GM19467 (cell line): Measurements from ENCODE around the gene FALEC.
A peak's percentile ranks its signal among the peaks of the same experiment; 100 is the strongest.

Source experiments
- ATAC-seq: cut with Tn5 transposase; IDR thresholded peaks from one replicate; pipeline ENCODE4 v1.9.1; 2021; ENCODE audit warnings: mild to moderate bottlenecking, moderate library complexity; ENCODE audit not compliant: unreplicated experiment

FALEC gene

DNA sequence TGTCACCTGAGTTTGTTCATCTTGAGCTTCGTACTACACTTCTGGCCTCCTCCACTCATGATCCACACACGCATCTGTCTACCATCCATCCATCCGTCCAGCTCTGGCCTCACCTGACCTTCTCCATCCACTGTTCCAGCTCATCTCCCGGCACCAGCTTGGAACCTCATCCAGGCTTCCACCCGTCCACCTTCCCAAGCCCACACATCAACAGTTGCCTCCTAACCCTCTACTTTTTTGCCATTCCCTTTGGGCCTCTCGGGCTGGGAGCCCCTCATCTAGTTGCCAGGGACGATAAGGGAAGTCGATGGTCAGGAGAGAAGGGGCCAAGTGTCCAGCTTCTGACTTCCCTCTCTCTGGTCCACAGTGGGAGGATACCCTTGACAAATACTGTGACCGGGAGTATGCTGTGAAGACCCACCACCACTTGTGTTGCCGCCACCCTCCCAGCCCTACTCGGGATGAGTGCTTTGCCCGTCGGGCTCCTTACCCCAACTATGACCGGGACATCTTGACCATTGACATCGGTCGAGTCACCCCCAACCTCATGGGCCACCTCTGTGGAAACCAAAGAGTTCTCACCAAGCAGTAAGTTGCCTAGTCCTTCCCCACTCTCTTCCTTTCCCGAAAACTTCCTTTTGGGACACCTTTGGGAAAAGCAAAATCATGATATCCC lies 3.4 kb upstream of the FALEC start:
- no peak for ATAC-seq

DNA sequence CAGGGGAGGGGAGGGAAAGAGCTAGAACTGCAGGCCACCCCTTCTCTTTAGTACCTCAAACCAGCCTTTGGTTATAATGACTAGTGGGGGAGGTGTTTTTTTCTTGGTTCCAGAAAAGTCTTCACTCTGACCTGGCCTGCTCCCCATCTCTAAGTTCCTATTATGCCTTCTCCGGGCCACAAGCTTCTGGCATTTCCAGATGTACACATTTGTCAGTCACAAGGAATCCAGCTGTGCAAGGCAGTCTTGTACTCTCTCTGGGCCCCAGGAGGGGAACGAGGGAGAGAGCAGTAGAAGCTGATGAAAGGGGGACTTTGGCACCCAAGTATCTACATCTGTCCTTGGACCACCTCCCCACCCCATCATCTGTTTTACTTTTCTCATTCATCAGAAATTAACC lies 2.7 kb upstream of the FALEC start:
- ATAC-seq: no peak

DNA sequence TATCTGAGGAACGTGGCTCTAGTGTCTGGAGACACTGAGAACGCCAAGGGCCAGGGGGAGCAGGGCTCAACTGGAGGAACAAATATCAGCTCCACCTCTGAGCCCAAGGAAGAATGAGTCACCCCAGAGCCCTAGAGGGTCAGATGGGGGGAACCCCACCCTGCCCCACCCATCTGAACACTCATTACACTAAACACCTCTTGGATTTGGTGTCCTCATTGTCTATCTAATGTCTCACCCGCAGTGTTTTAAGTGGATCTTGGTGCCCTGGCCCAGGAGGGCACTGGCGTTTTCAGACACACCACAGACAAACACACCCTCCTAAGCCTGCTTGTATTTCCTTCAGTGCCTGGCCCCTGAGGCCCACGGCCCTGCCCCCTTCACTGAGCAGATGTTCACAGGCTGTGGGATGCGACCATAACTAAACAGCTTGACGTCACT lies 2.2 kb upstream of the FALEC start:
- no peak for ATAC-seq

DNA sequence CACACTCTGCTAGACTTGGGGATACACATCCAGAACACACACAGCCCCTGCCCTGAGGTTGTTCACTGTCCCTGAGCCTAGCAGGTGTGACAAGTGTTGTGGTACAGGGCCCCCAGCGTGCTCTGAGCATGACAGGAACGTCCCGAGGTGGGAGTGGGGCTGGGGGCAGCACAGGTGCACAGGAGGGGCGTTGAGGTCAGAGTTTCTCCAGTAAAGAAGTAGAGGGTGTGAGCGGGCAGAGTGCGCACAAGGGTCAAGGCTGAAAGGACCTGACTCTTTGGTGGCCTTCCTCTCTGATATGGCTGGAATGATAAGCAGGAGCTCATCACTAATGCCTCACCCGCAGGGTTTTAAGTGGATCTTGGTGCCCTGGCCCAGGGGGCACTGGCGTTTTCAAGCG lies 1.3 kb upstream of the FALEC start:
- no peak for ATAC-seq

DNA sequence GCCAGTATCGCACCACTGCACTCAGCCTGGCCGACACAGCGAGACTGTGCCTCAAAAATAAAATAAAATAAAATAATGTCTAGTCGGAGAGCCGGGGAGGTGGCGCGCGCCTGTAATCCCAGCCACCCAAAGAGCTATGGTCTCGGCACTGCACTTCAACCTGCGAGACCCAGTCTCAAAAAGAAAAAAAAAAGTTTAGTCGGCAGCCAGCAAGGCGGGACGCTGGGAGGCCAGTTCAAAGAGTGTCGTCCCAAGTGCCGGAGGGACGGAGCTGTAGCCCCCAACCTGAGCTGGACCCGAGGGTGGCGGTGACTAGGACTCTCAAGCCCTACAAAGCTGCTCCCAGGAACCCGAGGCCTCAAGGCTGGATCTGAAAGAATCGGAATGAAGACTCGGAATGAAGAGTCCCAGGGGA lies 632 bp upstream of the FALEC start:
- peak; percentile 1 for ATAC-seq

DNA sequence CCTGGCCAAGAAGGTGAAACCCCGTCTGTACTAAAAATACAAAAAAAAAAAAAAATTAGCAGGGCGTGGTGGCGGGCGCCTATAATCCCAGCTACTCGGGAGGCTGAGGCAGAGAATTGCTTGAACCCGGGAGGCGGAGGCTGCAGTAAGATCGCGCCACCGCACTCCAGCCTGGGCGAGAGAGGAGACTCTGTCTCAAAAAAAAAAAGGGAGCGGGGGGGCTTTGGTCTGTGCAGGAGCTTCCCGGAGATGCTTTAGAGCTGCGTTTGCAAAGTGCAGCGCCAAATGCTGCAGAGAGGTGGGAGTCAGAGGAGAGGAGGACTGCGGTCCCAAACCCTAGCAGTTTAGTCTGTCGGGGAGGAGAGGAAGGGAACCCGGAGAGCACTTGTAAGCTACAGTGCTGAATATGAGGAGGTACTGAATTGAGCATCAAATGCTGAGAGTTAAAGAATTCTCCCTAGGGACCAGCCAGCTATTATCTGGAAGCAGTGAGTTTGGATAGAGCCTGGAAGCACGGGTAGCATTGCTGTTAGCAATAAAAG lies 569 bp downstream of the FALEC start:
- ATAC-seq: no peak

DNA sequence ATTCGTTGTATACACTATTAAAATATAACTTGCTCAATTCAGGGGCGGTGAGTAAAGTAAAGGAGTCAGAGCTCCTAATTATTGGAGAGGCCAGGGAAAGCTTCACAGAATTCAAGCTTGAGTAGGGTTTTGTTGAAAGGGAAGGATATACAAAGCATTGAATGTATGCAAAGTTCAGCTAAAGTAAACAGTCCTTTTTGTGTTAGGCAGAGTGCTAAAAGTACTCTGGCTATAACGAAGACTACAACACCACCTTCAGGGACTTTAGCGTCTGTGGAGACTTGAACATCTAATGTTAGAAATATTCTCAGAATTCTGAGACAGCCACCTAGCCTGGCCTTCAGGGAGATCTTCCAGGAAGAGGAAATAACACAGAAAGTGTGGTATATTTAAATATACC lies 1.1 kb downstream of the FALEC start:
- ATAC-seq: no peak

DNA sequence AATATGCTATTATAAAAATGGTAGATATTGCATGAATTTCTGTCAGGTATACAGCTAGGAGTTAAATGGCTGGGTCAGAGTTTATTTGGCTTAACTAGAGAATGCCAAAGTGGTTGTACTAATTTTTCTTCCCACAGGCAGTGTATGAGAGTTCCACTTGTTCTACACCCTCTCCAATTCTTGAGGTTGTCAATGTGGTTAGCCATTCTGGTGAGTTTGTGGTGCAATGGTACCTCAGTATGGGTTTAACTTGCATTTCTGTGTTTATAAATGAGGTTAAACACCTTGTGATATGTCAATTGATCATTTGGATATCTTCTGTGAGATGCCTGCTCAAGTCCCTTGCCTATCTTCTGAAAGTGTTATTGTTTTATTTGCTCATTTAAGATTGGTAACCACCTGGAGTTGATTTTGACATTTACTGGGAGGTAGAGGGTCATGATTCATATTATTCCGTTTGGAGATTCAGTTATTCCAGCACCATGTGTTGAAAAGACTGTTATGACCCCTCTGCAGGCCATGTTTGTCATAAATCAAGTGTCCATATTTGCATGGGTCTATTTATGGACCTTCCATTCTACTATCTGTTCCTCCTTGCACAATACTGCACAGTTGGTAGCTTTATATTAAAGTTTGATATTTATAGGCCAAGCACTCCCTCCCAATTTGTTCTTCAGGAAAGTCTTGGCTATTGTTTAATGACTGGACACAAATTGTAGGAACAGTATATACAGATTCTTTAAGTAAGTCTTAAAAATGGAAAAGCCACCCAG lies 5.8 kb downstream of the FALEC start:
- no peak for ATAC-seq

DNA sequence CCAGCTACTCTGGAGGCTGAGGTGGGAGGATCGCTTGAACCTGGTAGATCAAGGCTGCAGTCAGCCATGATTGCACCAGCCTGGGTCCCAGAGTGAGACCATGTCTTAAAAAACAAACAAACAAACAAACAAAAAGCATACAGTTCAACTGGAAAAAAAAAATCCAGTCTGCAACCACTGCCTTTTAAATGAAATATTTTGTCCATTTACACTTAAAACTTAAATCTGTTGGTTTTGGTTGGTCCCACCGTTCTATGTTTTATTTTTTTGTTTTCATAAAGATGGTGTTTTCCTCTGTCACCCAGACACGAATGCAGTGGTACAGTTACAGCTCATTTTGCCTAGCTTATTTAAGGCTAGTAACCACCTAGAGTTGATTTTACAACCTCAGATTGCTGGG lies 9.8 kb downstream of the FALEC start:
- ATAC-seq: no peak

DNA sequence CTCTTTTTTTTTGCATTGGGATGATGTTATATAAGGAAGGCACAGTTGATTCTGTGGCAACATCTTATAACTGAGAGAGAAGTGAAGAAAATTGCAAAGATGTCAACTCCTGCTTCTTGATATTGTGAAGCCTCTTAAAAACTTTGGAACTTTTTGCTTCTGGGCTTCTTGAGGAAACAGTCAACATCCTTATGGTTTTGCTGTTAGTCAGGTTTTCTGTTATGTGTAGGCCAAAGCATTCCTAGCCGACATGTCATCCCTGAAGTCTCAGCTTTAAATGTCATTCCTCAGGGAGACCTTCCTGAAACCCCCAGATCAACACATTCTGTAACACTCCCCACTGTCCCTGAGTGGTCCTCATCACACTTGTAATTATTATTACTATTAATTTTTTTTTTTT lies 12.6 kb downstream of the FALEC start:
- ATAC-seq: no peak

DNA sequence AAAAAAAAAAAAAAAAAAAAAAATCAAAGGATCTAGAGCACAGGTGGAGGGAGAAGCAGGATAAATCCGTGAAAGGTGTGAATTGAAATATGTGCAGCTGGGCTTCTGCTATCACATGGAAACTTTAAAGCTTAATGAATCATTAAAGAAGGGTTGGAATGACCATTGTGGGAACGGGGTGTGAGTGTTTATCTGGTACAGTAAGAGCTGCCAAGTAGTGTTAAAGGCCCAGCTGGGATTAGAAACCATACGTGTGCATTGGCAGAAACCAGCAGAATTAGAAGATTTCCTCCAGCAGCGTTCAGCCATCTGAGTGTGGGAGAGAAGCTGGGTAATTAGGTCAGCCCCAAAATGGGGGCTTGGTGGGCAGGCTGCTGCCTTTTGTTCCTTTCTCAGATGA lies 13.5 kb downstream of the FALEC start:
- ATAC-seq: no peak

DNA sequence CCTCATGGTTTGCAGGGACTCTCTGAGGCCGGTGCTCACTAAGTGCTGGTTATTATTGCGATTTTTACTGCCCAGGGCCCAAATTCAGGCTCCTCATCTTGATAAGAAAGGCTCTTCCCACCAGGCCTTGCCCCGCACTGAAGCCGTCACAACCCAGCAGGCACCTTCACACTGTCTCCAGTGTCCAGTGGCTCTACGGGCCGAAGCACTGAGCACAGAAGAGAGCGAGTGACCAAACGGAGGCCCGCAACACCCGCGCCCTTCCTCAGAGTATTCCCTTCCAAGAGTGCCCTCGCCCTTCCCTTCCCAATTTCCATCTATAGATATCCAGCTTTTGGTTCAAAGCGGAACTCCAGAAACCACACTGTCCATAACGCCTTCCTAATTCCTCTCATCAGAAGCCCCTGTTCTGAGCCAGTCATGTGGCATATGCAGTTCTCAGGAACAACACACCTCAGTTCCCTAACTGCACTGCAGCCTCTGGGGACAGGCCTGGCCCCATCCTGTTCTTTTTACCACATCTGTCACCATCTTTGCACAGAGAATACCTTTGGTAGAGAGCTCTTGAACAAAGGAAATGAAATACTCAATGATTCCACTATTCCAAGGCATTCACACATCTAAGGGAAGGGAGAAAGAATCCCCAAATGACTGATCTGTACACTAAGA lies 15.1 kb downstream of the FALEC start:
- no peak for ATAC-seq

DNA sequence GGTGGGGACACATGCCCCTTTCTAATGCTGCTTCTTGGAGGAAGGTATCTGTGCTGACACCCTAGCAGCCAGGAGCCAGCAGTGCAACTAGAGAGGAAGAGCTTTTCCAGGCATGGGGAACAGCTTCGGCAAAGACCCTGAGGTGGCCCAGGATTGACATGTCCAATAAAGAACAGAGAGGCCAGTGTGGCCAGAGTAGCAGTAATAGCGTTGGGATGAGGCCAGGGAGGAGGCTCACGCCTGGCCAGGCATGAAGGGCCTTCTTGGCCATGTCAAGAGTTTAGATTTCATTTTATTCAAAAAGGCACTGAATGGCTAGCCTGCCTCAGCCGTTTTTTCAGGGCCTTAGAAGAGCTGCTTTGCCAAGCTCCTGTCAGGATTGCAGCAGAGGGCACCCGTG lies 17.3 kb downstream of the FALEC start:
- ATAC-seq: no peak

DNA sequence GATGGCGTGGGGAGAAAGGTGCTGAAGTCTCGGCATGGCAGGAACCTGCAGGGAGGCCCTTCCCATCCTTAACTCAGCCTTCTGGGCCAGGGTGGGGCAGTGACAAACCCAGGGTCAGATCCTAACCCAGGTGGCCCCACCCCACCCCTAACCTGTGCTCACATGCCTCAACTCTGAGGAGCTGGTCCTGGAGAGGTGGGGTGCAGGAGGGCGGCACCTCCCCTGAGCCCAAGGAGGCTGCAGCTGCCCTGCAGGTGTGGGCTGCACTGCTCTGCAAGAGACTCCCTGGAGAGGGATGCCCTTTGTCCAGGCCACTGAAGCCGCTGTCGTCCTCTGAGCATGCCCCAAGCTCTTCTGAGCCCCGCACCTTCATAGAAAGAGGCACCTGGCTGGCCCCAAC lies 18.4 kb downstream of the FALEC start:
- no peak for ATAC-seq

DNA sequence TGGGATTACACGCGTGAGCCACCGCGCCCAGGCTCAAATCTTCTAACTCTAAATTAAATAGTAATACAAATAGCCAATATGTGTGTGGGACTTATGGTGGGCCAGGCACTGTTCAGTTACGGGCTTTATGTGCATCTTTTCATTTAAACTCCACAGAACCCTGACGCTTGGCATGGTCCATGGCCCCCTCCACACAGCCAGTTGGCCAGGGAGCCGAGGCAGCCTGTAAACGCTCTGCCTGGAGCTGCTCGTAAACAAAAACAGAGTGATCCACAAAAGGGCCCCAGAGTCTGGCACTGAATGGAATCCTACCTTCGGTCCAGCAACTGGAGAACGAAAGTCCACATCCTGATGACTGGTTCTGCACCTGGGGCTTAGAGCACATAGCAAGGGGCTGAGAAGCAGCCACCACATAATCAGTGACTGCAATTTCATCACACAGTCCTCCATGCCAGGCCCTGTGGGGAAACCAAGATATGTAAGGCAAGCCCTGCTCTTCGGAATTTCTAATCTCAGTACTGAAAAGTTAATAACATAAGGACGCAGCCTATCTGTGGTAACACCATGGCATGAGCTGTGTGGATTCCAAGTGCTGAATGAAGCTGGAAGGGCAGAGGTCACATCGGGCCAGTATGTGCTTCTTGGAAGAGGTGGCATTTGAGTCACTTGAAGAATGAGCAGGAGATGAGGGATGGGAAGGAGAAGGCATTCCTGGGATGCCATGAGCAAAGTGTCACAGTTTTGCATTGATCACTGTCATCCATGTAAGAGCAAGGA lies 20.1 kb downstream of the FALEC start:
- no peak for ATAC-seq

DNA sequence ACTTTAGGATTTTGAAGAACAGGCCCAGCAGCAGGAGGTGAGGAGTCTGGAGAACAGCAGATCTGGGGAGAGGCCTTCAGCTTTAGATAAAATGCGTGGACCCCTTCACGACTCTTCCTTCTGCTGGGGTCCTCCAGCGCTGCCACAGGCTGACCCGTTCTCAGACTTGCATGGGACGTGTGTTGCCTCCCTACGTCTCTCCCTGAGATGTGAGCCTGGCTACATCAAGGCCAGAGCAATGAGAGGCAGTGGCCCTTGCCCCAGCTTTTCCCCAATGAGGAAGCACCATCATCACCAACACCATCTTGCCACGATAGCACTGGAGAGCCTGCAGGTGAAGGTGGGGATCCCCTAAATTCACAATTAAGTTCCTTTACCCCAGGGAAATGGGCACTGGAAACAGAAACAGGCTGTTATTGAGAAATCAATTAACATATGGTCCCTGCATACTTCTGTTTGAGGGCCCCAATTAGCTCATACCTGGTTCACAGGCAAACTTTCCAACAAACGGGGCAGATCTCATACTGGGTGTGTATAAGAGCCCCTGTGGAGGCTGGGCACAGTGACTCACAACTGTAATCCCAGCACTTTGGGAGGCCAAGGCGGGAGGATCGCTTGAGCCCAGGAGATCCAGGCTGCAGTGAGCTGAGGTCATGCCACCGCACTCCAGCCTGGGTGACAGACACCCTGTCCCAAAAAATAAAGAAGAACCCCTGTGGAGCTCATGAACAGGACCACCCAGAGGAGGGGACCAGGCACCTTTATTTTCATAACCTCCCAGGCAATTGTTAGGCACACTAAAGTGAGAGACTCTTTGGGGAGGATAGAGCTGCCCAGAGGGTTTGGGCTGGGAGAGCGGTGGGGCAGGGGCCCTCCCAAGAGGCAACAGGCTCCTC lies 21.5 kb downstream of the FALEC start:
- no peak for ATAC-seq

DNA sequence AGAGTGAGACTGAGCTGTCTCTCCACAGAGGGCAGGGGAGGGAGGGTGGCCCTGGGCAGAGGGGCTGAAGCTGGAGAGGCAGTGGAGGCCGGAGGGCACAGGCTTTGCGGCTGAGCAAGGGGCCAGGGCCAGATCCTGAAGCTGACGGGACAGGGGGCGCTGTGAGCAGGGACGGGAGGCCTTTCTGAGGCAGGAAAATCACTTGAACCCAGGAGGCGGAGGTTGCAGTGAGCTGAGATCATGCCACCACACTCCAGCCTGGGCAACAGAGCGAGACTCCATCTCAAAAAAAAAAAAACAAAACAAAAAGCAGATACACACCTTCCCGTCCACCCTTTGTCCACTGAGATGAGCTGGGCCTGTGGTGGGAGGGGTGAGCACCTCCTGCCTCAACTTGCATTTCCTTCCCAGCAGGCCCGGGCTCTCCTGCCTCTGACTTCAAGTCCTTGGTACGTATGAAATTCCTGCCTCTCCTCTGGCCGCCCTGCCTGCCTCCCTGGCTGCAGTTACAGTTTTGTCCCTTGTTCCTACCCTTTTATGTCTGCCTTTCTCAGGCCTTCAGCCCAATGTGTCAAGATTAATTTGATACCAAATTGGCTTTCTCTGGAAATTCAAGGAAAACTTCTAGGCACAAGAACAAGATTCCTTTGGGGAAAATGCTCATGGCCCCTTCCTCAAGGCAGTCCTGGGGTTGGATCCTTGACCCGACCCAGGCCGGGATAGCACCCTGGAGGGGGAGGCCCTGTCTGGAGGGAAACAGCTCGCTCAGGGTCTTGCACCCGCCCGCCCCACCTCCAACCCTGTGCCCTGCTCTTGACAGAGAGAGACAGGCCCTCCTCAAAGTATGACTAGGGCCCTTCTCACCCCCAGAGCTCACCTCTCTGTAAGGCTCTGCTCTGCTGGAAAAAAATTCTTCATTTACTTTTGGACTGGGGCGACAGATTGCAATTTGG lies 22.5 kb downstream of the FALEC start:
- no peak for ATAC-seq

DNA sequence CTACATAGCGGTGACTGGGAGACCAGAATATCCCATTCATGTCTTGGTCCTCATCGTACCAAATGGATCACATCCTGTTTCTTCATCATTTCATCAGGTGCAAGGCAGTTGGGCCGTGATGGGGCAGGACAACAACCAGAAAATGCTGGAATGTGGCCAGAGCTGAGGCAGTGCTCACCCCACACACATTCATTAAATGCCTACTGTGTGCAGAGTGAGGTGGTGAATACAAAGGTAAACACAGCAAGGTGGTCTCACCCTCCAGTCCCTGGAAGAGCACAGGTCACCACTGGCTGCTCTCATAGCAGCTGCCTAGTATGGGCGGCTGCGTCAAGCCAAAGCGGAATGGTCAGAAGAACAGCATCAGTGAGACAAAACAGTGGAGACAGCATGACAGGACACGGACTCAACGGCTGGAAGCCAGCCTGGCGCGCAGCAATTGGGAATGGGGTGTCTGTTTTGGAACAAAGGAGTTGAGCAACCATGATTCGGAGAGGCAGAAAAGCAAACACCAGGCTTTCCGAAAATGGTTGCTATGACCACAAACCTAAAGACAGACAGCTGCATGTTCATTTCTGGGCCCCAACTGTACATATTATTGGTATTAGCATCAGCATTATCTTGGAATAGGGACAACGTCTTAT lies 28.1 kb downstream of the FALEC start:
- ATAC-seq: no peak
